K562 (cell line): Measurements from ENCODE around the gene APEX2. TPM values are rescaled to one million over a fixed set of nuclear protein-coding genes. Genes with fewer than 3 reads are reported as not detected.

Source experiments
- DNMT1 ChIP-seq: fragments of 450-650 bp; IDR thresholded peaks from 2 replicates; pipeline ENCODE4 v1.6.1; 2016; ENCODE audit warnings: antibody characterized with exemption, mild to moderate bottlenecking
- FOXK1 ChIP-seq: sonication (generic); formaldehyde crosslinking; IDR thresholded peaks from 2 replicates; pipeline ENCODE4 v1.8.0; 2022; ENCODE audit warnings: missing genetic modification reagents, mild to moderate bottlenecking, borderline replicate concordance
- HNRNPK ChIP-seq: fragments of 200-400 bp; formaldehyde crosslinking; IDR thresholded peaks from one replicate; pipeline ENCODE4 v1.6.1; 2018; ENCODE audit warnings: mild to moderate bottlenecking, low read depth, low read length; ENCODE audit not compliant: poor library complexity, severe bottlenecking
- KAT2B ChIP-seq: IDR thresholded peaks from one replicate; pipeline ENCODE4 v1.6.1; 2012; ENCODE audit warnings: low read depth, mild to moderate bottlenecking, control low read depth, inconsistent platforms, low read length, moderate library complexity
- NONO ChIP-seq, 2 experiments: fragments of 200-400 bp in 1 of 2; fragments of 450-650 bp in 1 of 2; formaldehyde crosslinking in 1 of 2; IDR thresholded peaks; 2 replicates each; pipeline ENCODE4 v1.6.1; 2017; ENCODE audit warnings: low read depth in 2 of 2, mild to moderate bottlenecking in 2 of 2, moderate library complexity in 2 of 2, low read length in 1 of 2
- POLR2H ChIP-seq: IDR thresholded peaks from 2 replicates; pipeline ENCODE4 v1.6.1; 2016; ENCODE audit warnings: missing genetic modification characterization, low read depth, mild to moderate bottlenecking, control low read depth, missing compliant biosample characterization, moderate library complexity
- RREB1 ChIP-seq: fragments of 250-450 bp; sonication (Bioruptor Pico); IDR thresholded peaks from 2 replicates; pipeline ENCODE4 v1.4.0; 2020
- SMARCA4 ChIP-seq: fragments of 450-650 bp; IDR thresholded peaks from 2 replicates; pipeline ENCODE4 v1.6.1; 2016
- TBP ChIP-seq: optimal IDR thresholded peaks from 2 replicates; pipeline ENCODE3; 2011; ENCODE audit warnings: low read depth, low read length, improper control_type of control experiment
- THRAP3 ChIP-seq: fragments of 450-650 bp; IDR thresholded peaks from 2 replicates; pipeline ENCODE4 v1.6.1; 2016; ENCODE audit warnings: mild to moderate bottlenecking, inconsistent platforms, borderline replicate concordance
- TSC22D4 ChIP-seq: fragments of 450-650 bp; IDR thresholded peaks from 2 replicates; pipeline ENCODE4 v1.6.1; 2016; ENCODE audit warnings: missing genetic modification characterization, missing biosample characterization, control low read depth
- YY1 ChIP-seq, 3 experiments: IDR thresholded peaks; 2 replicates each; pipeline ENCODE4 v1.6.1; 2011; ENCODE audit warnings: low read length in 2 of 3, mild to moderate bottlenecking in 2 of 3, moderate library complexity in 2 of 3, borderline replicate concordance in 1 of 3, control low read depth in 1 of 3, low read depth in 1 of 3; ENCODE audit not compliant: insufficient read depth in 3 of 3, insufficient replicate concordance in 2 of 3, control insufficient read depth in 1 of 3, insufficient read length in 1 of 3; ENCODE audit errors: extremely low read depth in 1 of 3
- ZBED1 ChIP-seq: IDR thresholded peaks from 2 replicates; pipeline ENCODE4 v1.6.1; 2014
- ZBTB33 ChIP-seq: sonication (generic); formaldehyde crosslinking; IDR thresholded peaks from 2 replicates; pipeline ENCODE4 v1.8.1; 2023; ENCODE audit warnings: mild to moderate bottlenecking, missing genetic modification reagents
- ZNF143 ChIP-seq: sonication (generic); formaldehyde crosslinking; IDR thresholded peaks from 2 replicates; pipeline ENCODE4 v1.9.0; 2022; ENCODE audit warnings: mild to moderate bottlenecking, missing genetic modification reagents
- ZNF408 ChIP-seq: fragments of 250-450 bp; sonication (Bioruptor Pico); IDR thresholded peaks from 2 replicates; pipeline ENCODE4 v1.4.0; 2020; ENCODE audit warnings: low read depth, mild to moderate bottlenecking, moderate library complexity
- ZNF592 ChIP-seq: fragments of 450-650 bp; IDR thresholded peaks from 2 replicates; pipeline ENCODE4 v1.6.1; 2017; ENCODE audit warnings: antibody characterized with exemption, mild to moderate bottlenecking
- polyA plus RNA-seq, 8 experiments: library from polyadenylated mRNA; depleted of rRNA in 4 of 8; stranded (reverse) in 5 of 8; unstranded in 3 of 8; fragments of >200 nt; fragmentation: Nextera tagmentation in 2 of 8; fragmentation: Illumina TruSeq in 1 of 8; extraction: Ambion mirVana in 2 of 8; extraction: Trizol in 1 of 8; gene quantifications; 2 replicates each; pipeline versions ENCODE4 v1.2.1 to v1.2.3, GENCODE V29; 2011 to 2014; ENCODE audit warnings: inconsistent platforms in 1 of 8, missing spikeins in 1 of 8
- total RNA-seq, 7 experiments: library from RNA; depleted of rRNA in 6 of 7; stranded (reverse); fragments of >200 nt in 6 of 7; fragmentation: Illumina TruSeq in 2 of 7; extraction: Trizol in 2 of 7; gene quantifications; 2 replicates each; pipeline versions ENCODE4 v1.2.1 to v1.2.3, GENCODE V29; 2011 to 2021; ENCODE audit warnings: low replicate concordance in 1 of 7

APEX2 gene
- total and polyA plus RNA-seq, 9 of the 15 experiments (the other 6 are each of a cell fraction or from before 2014, with no cell fraction given), result 9.4 to 34.2 (median 25.9) TPM

GRCh38 chrX:55028040-55028439, 27.9 kb downstream of the APEX2 start (continued):
- no peak for TF ChIP-seq TBP
- no peak for TF ChIP-seq ZBED1
- TF ChIP-seq YY1 (IDR thresholded peaks at IDR 0.05; ENCODE audit: borderline replicate concordance in 1 of 3, control insufficient read depth in 1 of 3, extremely low read depth in 1 of 3, insufficient read depth in 3 of 3, insufficient read length in 1 of 3, insufficient replicate concordance in 2 of 3, low read depth in 1 of 3, low read length in 2 of 3), result peak in 1 of 3 experiments; percentile 6
- TF ChIP-seq ZNF592, result peak; percentile 41
- no peak for TF ChIP-seq FOXK1 (CRISPR knock-in tag)
- no peak for TF ChIP-seq ZNF143 (CRISPR knock-in tag)
- no peak for TF ChIP-seq HNRNPK
- no peak for TF ChIP-seq ZNF408 (CRISPR knock-in tag)
- no peak for TF ChIP-seq THRAP3
- TF ChIP-seq SMARCA4, result peak; percentile 86
- no peak for TF ChIP-seq POLR2H (tag)
- TF ChIP-seq DNMT1, result no peak
- no peak for TF ChIP-seq KAT2B
- TF ChIP-seq TSC22D4 (tag), result no peak
- TF ChIP-seq ZBTB33 (CRISPR knock-in tag), result no peak
- TF ChIP-seq RREB1 (CRISPR knock-in tag), result no peak
- TF ChIP-seq NONO (IDR thresholded peaks at IDR 0.05; ENCODE audit: low read depth in 2 of 2, low read length in 1 of 2), result no peak; a peak in 1 of 4 replicates
